H1 (cell line): Measurements from ENCODE around the gene PTPN9. TPM values are rescaled to one million over a fixed set of nuclear protein-coding genes. Genes with fewer than 3 reads are reported as not detected.

ENCODE experiments used
- CTCF ChIA-PET: fragments of 300-600 bp; sonication (Branson Sonifier 250); formaldehyde crosslinking; loops from one replicate; lab custom pipeline; 2021; ENCODE audit not compliant: partially characterized antibody; lab: Charles Lee
- POLR2A ChIA-PET: fragments of 300-600 bp; sonication (Branson Sonifier 250); formaldehyde crosslinking; loops from one replicate; lab custom pipeline; 2021; ENCODE audit warnings: inconsistent platforms; ENCODE audit not compliant: partially characterized antibody; lab: Charles Lee
- DNase-seq, 2 experiments: peaks; one replicate each; pipeline versions ENCODE4 v3.0.0 to v3.0.0-alpha.2; 2010 to 2022; ENCODE audit warnings: low spot score in 2 of 2, low read depth in 1 of 2, mixed read lengths in 1 of 2
- FAIRE-seq: peaks from 2 replicates; lab custom pipeline; 2011; peaks lifted over from hg19 to GRCh38; lab: Jason Lieb, UNC
- H2AFZ ChIP-seq: 2 replicates; pipeline ENCODE4 v1.8.1; 2012; ENCODE audit warnings: low read length, inconsistent platforms
- H2AK5ac ChIP-seq: 2 replicates; pipeline ENCODE4 v1.6.1; 2013; ENCODE audit warnings: low read depth, low read length
- H2BK120ac ChIP-seq: replicated peaks from 2 replicates; pipeline ENCODE3; 2013; ENCODE audit warnings: low read depth, low read length, inconsistent platforms
- H2BK12ac ChIP-seq: 2 replicates; pipeline ENCODE4 v1.6.1; 2013; ENCODE audit warnings: low read depth, low read length
- H2BK15ac ChIP-seq: 2 replicates; pipeline ENCODE4 v1.6.1; 2013; ENCODE audit warnings: low read length
- H2BK20ac ChIP-seq: 2 replicates; pipeline ENCODE4 v1.6.1; 2013; ENCODE audit warnings: low read length
- H2BK5ac ChIP-seq: 2 replicates; pipeline ENCODE4 v1.6.1; 2013; ENCODE audit warnings: low read depth, low read length
- H3K14ac ChIP-seq: 2 replicates; pipeline ENCODE4 v1.6.1; 2013; ENCODE audit warnings: inconsistent platforms; ENCODE audit not compliant: insufficient read length
- H3K18ac ChIP-seq: 2 replicates; pipeline ENCODE4 v1.6.1; 2013; ENCODE audit warnings: low read length; ENCODE audit errors: extremely low read depth
- H3K23ac ChIP-seq: 2 replicates; pipeline ENCODE4 v1.6.1; 2013; ENCODE audit warnings: inconsistent platforms; ENCODE audit not compliant: insufficient read length
- H3K23me2 ChIP-seq: 2 replicates; pipeline ENCODE4 v1.6.1; 2013; ENCODE audit warnings: low read depth, low read length
- H3K27ac ChIP-seq: 2 replicates; pipeline ENCODE4 v1.6.1; 2011; ENCODE audit warnings: low read depth, low read length, inconsistent platforms
- H3K27me3 ChIP-seq, 4 experiments: replicated peaks in 1 of 4; 1 replicate in 1 of 4; 2 replicates in 3 of 4; pipeline versions ENCODE4 v1.6.1 to v1.8.1; 2011 to 2013; ENCODE audit warnings: low read length in 3 of 4, mild to moderate bottlenecking in 3 of 4, inconsistent platforms in 2 of 4, mixed read lengths in 2 of 4, moderate library complexity in 1 of 4; ENCODE audit not compliant: control insufficient read depth in 3 of 4, insufficient read depth in 3 of 4; ENCODE audit errors: extremely low read depth in 1 of 4
- H3K36me3 ChIP-seq, 4 experiments: 2 replicates each; pipeline versions ENCODE4 v1.6.1 to v1.8.1; 2011 to 2013; ENCODE audit warnings: mild to moderate bottlenecking in 4 of 4, low read length in 3 of 4, moderate library complexity in 2 of 4, control low read depth in 1 of 4, inconsistent platforms in 1 of 4; ENCODE audit not compliant: insufficient read depth in 4 of 4, control insufficient read depth in 2 of 4
- H3K4ac ChIP-seq: replicated peaks from 2 replicates; pipeline ENCODE3; 2013; ENCODE audit warnings: low read length, low read depth, mixed read lengths, inconsistent platforms; ENCODE audit not compliant: insufficient read length
- H3K4me1 ChIP-seq, 4 experiments: replicated peaks in 1 of 4; 1 replicate in 1 of 4; 2 replicates in 3 of 4; pipeline versions ENCODE4 v1.6.1 to v1.8.1; 2011 to 2013; ENCODE audit warnings: low read length in 3 of 4, inconsistent platforms in 2 of 4, mixed read lengths in 1 of 4; ENCODE audit not compliant: insufficient read depth in 4 of 4, control insufficient read depth in 3 of 4
- H3K4me2 ChIP-seq, 2 experiments: 2 replicates each; pipeline versions ENCODE4 v1.6.1 to v1.8.1; 2011 to 2013; ENCODE audit warnings: low read depth in 2 of 2, low read length in 2 of 2, control low read depth in 1 of 2, inconsistent platforms in 1 of 2, mild to moderate bottlenecking in 1 of 2; ENCODE audit not compliant: insufficient read depth in 1 of 2
- H3K4me3 ChIP-seq, 4 experiments: fragments of 200-600, 300-600 bp in 1 of 4; sonication (generic), shearing (Covaris generic), sonication (Bioruptor Twin) in 1 of 4; 2 replicates each; pipeline versions ENCODE4 v1.5.1 to v1.8.1; 2011 to 2016; ENCODE audit warnings: low read length in 4 of 4, low read depth in 3 of 4, control low read depth in 2 of 4, inconsistent platforms in 2 of 4, mild to moderate bottlenecking in 2 of 4, mixed read lengths in 1 of 4, moderate library complexity in 1 of 4; ENCODE audit not compliant: insufficient read depth in 2 of 4; ENCODE audit errors: extremely low read depth in 1 of 4
- H3K56ac ChIP-seq: replicated peaks from 2 replicates; pipeline ENCODE3; 2013; ENCODE audit warnings: low read depth, mild to moderate bottlenecking, mixed read lengths, low read length, inconsistent platforms; ENCODE audit not compliant: insufficient read length
- H3K79me1 ChIP-seq: 2 replicates; pipeline ENCODE4 v1.6.1; 2013; ENCODE audit warnings: low read depth, low read length, control low read depth
- H3K79me2 ChIP-seq, 2 experiments: 2 replicates each; pipeline versions ENCODE4 v1.6.1 to v1.8.1; 2012 to 2013; ENCODE audit warnings: low read length in 2 of 2, mild to moderate bottlenecking in 2 of 2, inconsistent platforms in 1 of 2; ENCODE audit not compliant: insufficient read depth in 2 of 2, control insufficient read depth in 1 of 2
- H3K9ac ChIP-seq, 4 experiments: replicated peaks in 1 of 4; 1 replicate in 1 of 4; 2 replicates in 3 of 4; pipeline versions ENCODE4 v1.6.1 to v1.8.1; 2011 to 2013; ENCODE audit warnings: low read depth in 3 of 4, low read length in 3 of 4, control low read depth in 2 of 4, mild to moderate bottlenecking in 2 of 4, moderate library complexity in 2 of 4, inconsistent platforms in 1 of 4; ENCODE audit errors: extremely low read depth in 1 of 4
- H3K9me3 ChIP-seq, 2 experiments: 2 replicates each; pipeline versions ENCODE4 v1.6.1 to v1.8.1; 2012 to 2013; ENCODE audit warnings: mild to moderate bottlenecking in 2 of 2, moderate library complexity in 2 of 2, control low read depth in 1 of 2, inconsistent platforms in 1 of 2, low read depth in 1 of 2, low read length in 1 of 2, mixed read lengths in 1 of 2; ENCODE audit not compliant: insufficient read depth in 2 of 2
- H4K20me1 ChIP-seq, 2 experiments: replicated peaks in 1 of 2; 2 replicates each; pipeline versions ENCODE3 to v1.8.1; 2011 to 2013; ENCODE audit warnings: inconsistent platforms in 2 of 2, low read length in 2 of 2, mild to moderate bottlenecking in 1 of 2; ENCODE audit not compliant: insufficient read depth in 2 of 2, control insufficient read depth in 1 of 2
- H4K5ac ChIP-seq: 2 replicates; pipeline ENCODE4 v1.6.1; 2013; ENCODE audit warnings: low read length, low read depth, mixed read lengths, inconsistent platforms; ENCODE audit not compliant: insufficient read length
- H4K8ac ChIP-seq: 2 replicates; pipeline ENCODE4 v1.8.0; 2013; ENCODE audit warnings: mild to moderate bottlenecking, moderate library complexity, low read length, inconsistent platforms; ENCODE audit not compliant: insufficient read depth; ENCODE audit errors: extremely low read depth
- H4K91ac ChIP-seq: replicated peaks from 2 replicates; pipeline ENCODE3; 2013; ENCODE audit warnings: low read length, mixed read lengths, inconsistent platforms; ENCODE audit not compliant: insufficient read length
- BCL11A ChIP-seq, 2 experiments: IDR thresholded peaks; one replicate each; pipeline ENCODE4 v1.6.1; 2011; ENCODE audit warnings: low read depth in 2 of 2, low read length in 2 of 2, mild to moderate bottlenecking in 2 of 2
- KDM5A ChIP-seq: fragments of 200-600 bp; IDR thresholded peaks from 2 replicates; pipeline ENCODE4 v1.7.1; 2012; ENCODE audit warnings: mild to moderate bottlenecking, low read length, inconsistent platforms, mixed read lengths
- POLR2A ChIP-seq, 2 experiments: IDR thresholded peaks; 1 replicate in 1 of 2; 2 replicates in 1 of 2; pipeline ENCODE4 v1.6.1; 2011; ENCODE audit warnings: low read depth in 2 of 2, low read length in 2 of 2, mild to moderate bottlenecking in 2 of 2; ENCODE audit errors: control extremely low read depth in 1 of 2
- RXRA ChIP-seq: IDR thresholded peaks from 2 replicates; pipeline ENCODE4 v1.6.1; 2011; ENCODE audit warnings: low read depth, mild to moderate bottlenecking, low read length, moderate library complexity; ENCODE audit not compliant: insufficient read depth
- WGBS, 2 experiments: shearing (Covaris generic) in 1 of 2; methylation state at CpG; one replicate each; pipeline versions ENCODE4 v1.1.6 to v1.1.7; 2013 to 2015; ENCODE audit warnings: low lambda C conversion rate in 2 of 2, mixed read lengths in 2 of 2, inconsistent platforms in 1 of 2, low coverage in 1 of 2, missing lambda C conversion rate in 1 of 2; ENCODE audit not compliant: insufficient replicate concordance in 2 of 2, insufficient coverage in 1 of 2, insufficient read length in 1 of 2; ENCODE audit errors: extremely low coverage in 1 of 2, missing lambda C conversion rate in 1 of 2; 5-methylcytosine and 5-hydroxymethylcytosine counted together
- polyA plus RNA-seq, 7 experiments: library from polyadenylated mRNA; depleted of rRNA in 3 of 7; stranded (reverse) in 5 of 7; unstranded in 2 of 7; fragments of >200 nt in 5 of 7; fragments of 200-250 nt in 2 of 7; gene quantifications; 1 replicate in 5 of 7; 2 replicates in 1 of 7; 4 replicates in 1 of 7; pipeline versions ENCODE4 v1.2.1 to v1.2.3, GENCODE V29; 2011 to 2013; ENCODE audit warnings: missing spikeins in 2 of 7, mixed read lengths in 2 of 7
- total RNA-seq: library from RNA; stranded (reverse); fragmentation: NEBNext Ultra II Directional; extraction: Animal tissue kit (Norgen Biotek cat#: 25700); gene quantifications from 2 replicates; pipeline ENCODE4 v1.2.1, GENCODE V29; 2021

PTPN9 gene
- total and polyA plus RNA-seq, 2 of the 8 experiments (the other 6 are each of a cell fraction or from before 2014, with no cell fraction given) = 46.6 to 57.4 TPM

DNA sequence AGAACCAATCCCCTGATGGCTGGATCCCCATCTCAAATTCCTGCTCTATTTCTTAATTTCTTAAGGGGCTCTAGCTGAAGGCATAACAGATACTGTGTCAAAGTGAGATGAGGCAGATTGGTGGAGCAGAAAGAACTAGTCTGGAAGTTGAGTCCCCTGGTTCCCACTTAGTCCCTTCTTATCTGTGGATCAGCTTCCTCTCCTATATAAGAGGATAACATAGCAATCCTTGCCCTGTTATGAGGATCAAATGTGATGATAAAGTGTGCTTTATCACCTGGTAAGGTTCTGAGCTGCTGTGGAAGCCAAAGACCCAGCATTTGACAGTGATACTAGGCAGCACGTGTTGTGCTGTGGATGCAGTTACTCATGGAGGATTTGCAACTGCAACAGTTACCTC, 119.5 kb downstream of the PTPN9 start:
- no peak for FAIRE-seq
- H3K4me2 ChIP-seq = no peak overlapping the region
- H4K5ac ChIP-seq = no peak overlapping the region
- H3K9ac ChIP-seq = no peak overlapping the region
- POLR2A ChIA-PET = interaction anchor here (1.0 to 1.5 kb wide), 2 partner anchors 24 to 92 kb away, joined by 3 to 4 read pairs; partner anchors contain the start of gene MAN2C1
- CTCF ChIA-PET = interaction anchor here (0.5 to 1.0 kb wide), 7 partner anchors 36 to 1365 kb away, joined by 3 to 4 read pairs (median 3); no protein-coding TSS in a partner anchor
- no peak for TF ChIP-seq BCL11A (IDR thresholded peaks at IDR 0.05; ENCODE audit: low read depth in 2 of 2, low read length in 2 of 2)
- TF ChIP-seq POLR2A (IDR thresholded peaks at IDR 0.05; ENCODE audit: control extremely low read depth in 1 of 2, low read depth in 2 of 2, low read length in 2 of 2) = no peak
- no peak for TF ChIP-seq KDM5A
- no peak for TF ChIP-seq RXRA
- TF ChIP-seq, all 59 proteins: peak for 0
- H2AK5ac ChIP-seq = no peak overlapping the region
- H4K8ac ChIP-seq = no peak overlapping the region
- no peaks in the 10 kb centered on the region for H3K79me2 ChIP-seq
- H3K23me2 ChIP-seq = peaks cover 5% of the 10 kb centered on the region; the same call in 1 of the 2 replicates
- no peak overlapping the region for H3K18ac ChIP-seq
- H3K79me1 ChIP-seq = no peaks in the 10 kb centered on the region
- no peak overlapping the region for H2BK20ac ChIP-seq
- H3K36me3 ChIP-seq = no peaks in the 10 kb centered on the region
- H3K23ac ChIP-seq = no peak overlapping the region
- no peak overlapping the region for H4K91ac ChIP-seq
- H3K27me3 ChIP-seq = no peaks in the 10 kb centered on the region
- H2BK5ac ChIP-seq = no peak overlapping the region
- no peak overlapping the region for H2AFZ ChIP-seq
- H2BK12ac ChIP-seq = no peak overlapping the region
- 96% methylated on average over 1 of the region's 1 CpG; no CpG with 5 or more reads in 1 of the 2 experiments for WGBS, 2 experiments
- peaks cover 2 to 16% (median 14%) of the 10 kb centered on the region in 4 experiments for H3K4me1 ChIP-seq
- no peak overlapping the region for H3K14ac ChIP-seq
- DNase-seq = no peak
- H3K56ac ChIP-seq = no peak overlapping the region
- no peaks in the 10 kb centered on the region; a peak in 1 of 4 replicates for H3K9me3 ChIP-seq
- no peak overlapping the region for H3K4ac ChIP-seq
- H3K27ac ChIP-seq = no peak overlapping the region
- H2BK120ac ChIP-seq = no peak overlapping the region
- no peak overlapping the region for H2BK15ac ChIP-seq
- no peak overlapping the region for H3K4me3 ChIP-seq
- H4K20me1 ChIP-seq = no peaks in the 10 kb centered on the region
